DMS79 (cell line): ENCODE data around the gene DST.

Experiments used
- DNase-seq: peaks from one replicate; lab custom pipeline; 2025; lab: John Stamatoyannopoulos, UW

Gene DST

GRCh38 chr6:56620229-56620868, 22.3 kb downstream of the DST start:
- DNase-seq, result no peak

DNA sequence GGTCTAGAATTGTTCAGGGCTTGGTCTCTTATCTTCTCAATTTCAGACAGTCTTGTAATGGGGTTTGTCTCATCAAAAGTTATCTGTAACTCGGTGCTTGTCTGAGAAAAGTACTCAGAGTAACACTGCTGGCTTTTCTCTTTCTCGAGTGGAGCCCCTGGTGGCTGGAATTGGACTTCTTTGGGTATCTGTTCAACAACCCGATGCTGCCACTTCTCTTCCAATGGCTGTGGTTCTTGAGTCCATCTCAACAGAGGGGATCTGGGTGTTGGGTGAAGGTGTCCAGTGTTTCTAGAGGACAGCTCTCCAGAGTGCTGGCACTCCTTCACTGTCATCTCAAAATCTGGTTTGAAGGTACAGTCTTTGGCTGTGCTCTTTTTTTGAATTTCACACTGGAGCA, 24.6 kb downstream of the DST start:
- no peak for DNase-seq

DNA sequence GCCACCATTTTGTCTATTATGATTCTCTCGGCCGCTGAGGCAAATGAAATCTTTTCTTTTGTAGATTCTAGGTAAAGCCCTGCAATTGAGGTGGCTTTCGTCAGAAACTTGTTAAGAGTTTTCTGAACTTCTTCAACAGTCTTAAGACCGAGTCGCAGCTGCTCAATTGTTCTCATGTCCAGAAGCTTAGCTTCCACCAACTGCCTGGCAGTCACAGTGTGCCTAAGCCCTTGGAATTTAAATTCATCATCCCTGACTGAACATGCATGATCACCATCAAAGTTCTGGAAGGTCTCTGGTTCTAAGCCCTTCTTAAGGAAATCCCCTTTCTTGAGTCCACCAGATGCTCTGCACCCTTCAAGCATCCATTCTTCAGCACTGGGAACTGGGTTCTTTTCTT, 25.7 kb downstream of the DST start:
- DNase-seq, result no peak

- DNase-seq, result no peak
Observed at GRCh38 chr6:56613247-56613851, 29.3 kb downstream of the DST start.

DNA sequence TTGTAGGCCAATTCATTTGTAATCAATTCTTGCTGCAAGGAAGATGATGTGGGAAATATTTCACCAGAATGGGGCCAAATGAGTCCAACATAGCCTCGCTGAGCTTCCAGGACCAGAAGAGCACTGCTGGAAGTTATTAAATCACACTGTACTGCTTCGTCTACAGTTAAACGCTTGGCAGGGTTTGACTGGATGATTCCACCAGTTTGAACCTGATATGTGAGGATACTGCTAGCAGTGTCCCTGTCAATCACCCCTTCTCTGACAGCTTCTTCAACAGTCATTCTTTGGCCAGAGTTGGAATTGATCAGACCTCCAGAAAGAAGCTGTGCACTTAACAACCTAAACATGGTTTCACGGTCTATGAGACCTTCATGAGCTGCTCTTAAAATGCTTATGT, 34.4 kb downstream of the DST start:
- no peak for DNase-seq

- DNase-seq, result no peak
Observed at GRCh38 chr6:56607111-56607752, 35.5 kb downstream of the DST start.

DNA sequence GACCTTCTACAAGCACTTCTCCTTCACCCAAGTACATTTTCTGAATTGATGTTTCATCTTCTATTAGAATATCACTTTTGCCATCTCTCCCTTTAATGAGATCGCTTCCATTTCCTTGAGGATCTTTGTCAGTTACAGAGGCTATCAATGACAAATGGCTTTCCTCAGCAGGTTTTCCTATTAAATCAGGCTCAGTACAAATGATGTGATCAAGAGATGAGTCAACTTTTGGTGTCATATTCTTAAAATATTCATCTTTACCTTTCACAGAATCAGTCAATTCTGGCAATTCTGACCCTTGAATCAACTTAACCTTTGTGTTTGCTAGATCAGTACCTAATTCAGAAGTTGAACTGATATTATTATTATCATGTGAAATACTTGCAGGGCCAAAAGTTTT, 37.3 kb downstream of the DST start:
- no peak for DNase-seq

DNA sequence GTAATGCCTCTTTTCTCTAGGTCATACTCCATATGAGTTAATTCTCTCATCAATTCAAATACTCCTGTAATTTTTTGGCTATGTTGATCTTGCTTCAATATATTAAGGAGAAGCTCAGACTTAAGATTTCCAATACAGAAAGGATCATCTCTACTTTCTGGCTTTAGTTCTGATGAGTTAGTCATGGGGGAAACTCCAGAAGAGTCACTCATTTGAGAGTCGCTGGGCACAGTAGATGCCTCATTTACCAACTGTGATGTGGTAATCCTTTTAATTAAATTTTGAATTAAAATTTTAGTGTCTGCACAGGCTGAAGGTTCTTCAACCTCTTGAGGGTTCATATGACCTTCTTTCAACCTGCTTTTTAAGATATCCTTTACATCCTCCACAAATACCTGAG, 38.5 kb downstream of the DST start:
- DNase-seq, result no peak

- DNase-seq, result no peak
Observed at GRCh38 chr6:56601390-56601789, 41.3 kb downstream of the DST start.

- no peak for DNase-seq
Observed at GRCh38 chr6:56595490-56596122, 47.1 kb downstream of the DST start.

DNA sequence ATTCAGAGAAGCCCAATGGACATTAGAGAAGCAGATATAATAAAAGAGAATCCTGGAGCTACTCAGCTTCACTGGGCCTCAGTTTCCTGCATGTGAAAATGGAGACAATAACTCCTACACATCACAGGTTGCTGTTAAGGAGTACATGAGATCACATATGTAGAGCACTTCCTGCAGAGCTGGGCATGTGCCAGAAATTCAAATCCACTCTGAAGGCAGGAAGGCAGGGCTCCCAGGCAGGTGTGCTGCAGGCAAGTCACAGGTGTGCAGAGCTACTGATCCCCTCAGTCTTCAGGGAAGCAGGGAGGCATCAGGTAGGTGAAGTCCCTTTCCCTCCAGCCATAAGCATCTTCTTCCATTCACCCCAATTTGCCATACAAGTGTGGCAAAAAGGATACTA, 48.0 kb downstream of the DST start:
- no peak for DNase-seq

GRCh38 chr6:56593801-56594318, 48.8 kb downstream of the DST start:
- DNase-seq, result no peak

- DNase-seq, result no peak
Observed at GRCh38 chr6:56582236-56582635, 60.5 kb downstream of the DST start.

DNA sequence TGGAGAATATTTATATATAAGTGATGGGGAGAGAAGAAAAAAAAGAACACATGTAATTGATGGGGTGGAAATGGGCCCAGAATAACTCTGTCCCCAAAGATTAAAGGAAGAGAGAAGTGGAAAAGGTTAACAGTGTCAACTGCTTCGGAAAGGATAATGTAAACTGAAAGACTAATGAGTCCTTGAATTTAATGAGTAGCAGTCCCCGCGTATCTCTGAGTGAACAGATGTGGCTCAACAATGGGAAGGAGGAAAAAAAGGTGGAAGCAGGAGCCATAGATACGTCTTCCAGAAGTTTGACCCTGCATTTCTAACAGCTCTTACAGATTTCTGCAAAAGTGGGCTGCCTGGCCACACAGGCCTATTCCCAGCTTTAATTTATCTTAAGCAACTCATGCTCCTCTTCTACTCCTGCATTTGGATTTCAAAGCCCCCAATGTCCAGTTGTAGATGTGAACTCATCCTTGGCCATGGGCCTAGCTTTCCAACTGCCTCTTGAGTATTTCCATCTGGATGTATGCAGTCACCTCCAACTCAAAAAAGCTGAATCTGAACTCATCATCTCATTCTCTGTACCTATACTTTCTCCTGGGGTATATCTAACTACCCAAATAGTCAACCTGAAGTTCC, 61.3 kb downstream of the DST start:
- no peak for DNase-seq

DNA sequence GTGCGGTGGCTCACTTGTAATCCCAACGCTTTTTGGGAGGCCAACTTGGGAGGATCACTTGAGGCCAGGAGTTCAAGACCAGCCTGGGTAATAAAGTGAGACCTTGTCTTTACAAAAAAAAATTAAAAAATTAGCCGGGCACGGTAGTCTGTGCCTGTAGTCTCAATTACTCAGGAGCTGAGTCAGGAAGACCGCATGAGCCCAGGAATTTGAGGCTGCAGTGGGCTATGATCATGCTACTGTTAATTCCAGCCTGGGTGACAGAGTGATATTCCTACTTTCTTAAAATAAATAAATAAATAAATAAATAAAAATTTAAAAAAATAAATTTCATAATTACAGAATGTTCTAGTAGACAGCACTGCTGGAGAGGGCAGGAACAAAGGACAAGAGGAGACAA, 62.4 kb downstream of the DST start:
- DNase-seq, result no peak

GRCh38 chr6:56579155-56579851, 63.4 kb downstream of the DST start:
- no peak for DNase-seq

DNA sequence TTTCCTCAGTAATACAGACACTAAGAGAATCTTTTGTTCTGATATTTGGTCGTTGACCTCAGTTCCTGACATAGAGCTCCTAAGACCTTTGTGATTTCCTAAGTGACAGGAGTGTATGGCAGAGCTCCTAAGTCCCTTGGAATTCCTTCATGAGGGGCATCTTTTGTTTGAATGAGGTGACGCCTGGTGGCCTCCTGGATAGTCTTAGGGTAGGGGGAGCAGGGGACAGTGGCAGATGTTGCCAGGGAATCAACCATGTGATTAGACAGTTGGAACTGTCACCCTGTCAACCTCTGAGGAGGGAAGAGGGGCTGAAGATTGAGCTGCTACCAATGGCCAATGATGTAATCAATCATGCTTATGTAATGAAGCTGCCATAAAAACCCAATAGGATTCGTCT, 67.0 kb downstream of the DST start:
- no peak for DNase-seq

DNA sequence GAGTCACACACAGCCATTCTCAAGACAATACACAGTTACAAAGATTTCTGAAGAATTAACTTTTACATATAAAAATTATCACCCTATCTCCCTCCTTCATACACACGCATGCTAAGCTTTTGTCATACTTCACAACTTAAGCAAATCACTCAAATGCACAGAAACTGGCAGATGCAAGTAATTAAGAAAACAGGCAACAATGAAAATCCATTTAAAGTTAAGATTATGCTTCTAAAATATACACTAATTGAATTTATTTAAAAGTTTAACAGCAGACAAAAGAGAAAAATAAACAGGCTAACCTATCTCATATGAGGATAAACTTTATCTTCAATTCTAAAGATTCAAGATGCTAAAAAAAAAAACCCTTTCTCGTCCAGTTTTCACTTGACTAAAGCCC, 68.4 kb downstream of the DST start:
- DNase-seq, result no peak

GRCh38 chr6:56573624-56574023, 69.1 kb downstream of the DST start:
- no peak for DNase-seq

GRCh38 chr6:56572788-56573471, 69.8 kb downstream of the DST start:
- DNase-seq, result no peak

- DNase-seq, result no peak
Observed at GRCh38 chr6:56571605-56572004, 71.1 kb downstream of the DST start.
